HepG2 (cell line): ENCODE results near the gene SBNO1. TPM values are rescaled to one million over a fixed set of nuclear protein-coding genes. Genes with fewer than 3 reads are reported as not detected.

Experiments
- ATF7-NPFF ChIP-seq: sonication (generic); formaldehyde crosslinking; IDR thresholded peaks from 2 replicates; pipeline ENCODE4 v1.8.1; 2023; ENCODE audit warnings: mild to moderate bottlenecking, low read depth, missing genetic modification reagents, moderate library complexity
- FIP1L1 ChIP-seq: fragments of 200-400 bp; formaldehyde crosslinking; IDR thresholded peaks from 2 replicates; pipeline ENCODE4 v1.6.1; 2018; ENCODE audit warnings: low read depth, mild to moderate bottlenecking, low read length, moderate library complexity, borderline replicate concordance; ENCODE audit not compliant: insufficient read depth
- FOXK2 ChIP-seq: fragments of 450-650 bp; IDR thresholded peaks from 2 replicates; pipeline ENCODE4 v1.6.1; 2016
- KLF13 ChIP-seq: sonication (generic); formaldehyde crosslinking; IDR thresholded peaks from 2 replicates; pipeline ENCODE4 v1.4.0; 2020; ENCODE audit warnings: mild to moderate bottlenecking, missing genetic modification reagents
- MIER2 ChIP-seq: IDR thresholded peaks from 2 replicates; pipeline ENCODE4 v1.6.1; 2016; ENCODE audit warnings: missing biosample characterization, missing genetic modification reagents
- SAP130 ChIP-seq: IDR thresholded peaks from 2 replicates; pipeline ENCODE4 v1.6.1; 2016; ENCODE audit warnings: low read depth
- SIN3B ChIP-seq: fragments of 150-350 bp; IDR thresholded peaks from 2 replicates; pipeline ENCODE4 v1.6.1; 2014; ENCODE audit warnings: low read length
- SYNCRIP ChIP-seq: fragments of 200-400 bp; formaldehyde crosslinking; IDR thresholded peaks from 2 replicates; pipeline ENCODE4 v1.6.1; 2018; ENCODE audit warnings: mild to moderate bottlenecking, low read depth, low read length; ENCODE audit not compliant: insufficient read depth
- TCF7L2 ChIP-seq: IDR thresholded peaks from 2 replicates; pipeline ENCODE4 v1.6.1; 2011; ENCODE audit warnings: mild to moderate bottlenecking, low read depth, low read length, moderate library complexity
- ZMAT3 ChIP-seq: sonication (generic); formaldehyde crosslinking; conservative IDR thresholded peaks from 2 replicates; pipeline ENCODE4 v1.7.0; 2021; ENCODE audit warnings: missing genetic modification reagents
- ZNF30 ChIP-seq: sonication (generic); formaldehyde crosslinking; IDR thresholded peaks from 2 replicates; pipeline ENCODE4 v1.5.0; 2020; ENCODE audit warnings: mild to moderate bottlenecking, missing genetic modification reagents
- ZNF430 ChIP-seq: sonication (generic); formaldehyde crosslinking; IDR thresholded peaks from 2 replicates; pipeline ENCODE4 v1.9.0; 2021; ENCODE audit warnings: mild to moderate bottlenecking, missing genetic modification reagents
- ZNF567 ChIP-seq: sonication (generic); formaldehyde crosslinking; IDR thresholded peaks from 2 replicates; pipeline ENCODE4 v1.8.1; 2023; ENCODE audit warnings: mild to moderate bottlenecking, missing genetic modification reagents, borderline replicate concordance
- ZNF589 ChIP-seq: sonication (generic); formaldehyde crosslinking; conservative IDR thresholded peaks from 2 replicates; pipeline ENCODE4 v1.8.0; 2022; ENCODE audit warnings: mild to moderate bottlenecking, moderate library complexity, missing genetic modification reagents
- ZNF879 ChIP-seq: sonication (generic); formaldehyde crosslinking; IDR thresholded peaks from 2 replicates; pipeline ENCODE4 v1.8.1; 2023; ENCODE audit warnings: missing genetic modification reagents
- polyA plus RNA-seq, 8 experiments: library from polyadenylated mRNA; depleted of rRNA in 3 of 8; stranded (reverse) in 7 of 8; unstranded in 1 of 8; fragments of >200 nt; fragmentation: Illumina TruSeq in 4 of 8; extraction: Trizol in 4 of 8; gene quantifications; 2 replicates each; pipeline versions ENCODE4 v1.2.1 to v1.2.3, GENCODE V29; 2011 to 2016; ENCODE audit warnings: low read depth in 4 of 8, missing spikeins in 1 of 8, mixed read lengths in 1 of 8; ENCODE audit not compliant: insufficient read depth in 1 of 8
- total RNA-seq, 5 experiments: library from RNA; depleted of rRNA; stranded (reverse); fragments of >200 nt; fragmentation: Illumina TruSeq; extraction: Trizol; gene quantifications; 2 replicates each; pipeline ENCODE4 v1.2.3, GENCODE V29; 2016; ENCODE audit warnings: low read depth in 1 of 5
- TF ChIP-seq, protein P1 (sequence below): sonication (generic); formaldehyde crosslinking; IDR thresholded peaks from 2 replicates; pipeline ENCODE4 v1.4.0; 2020; ENCODE audit warnings: mild to moderate bottlenecking, missing genetic modification reagents
- TF ChIP-seq, protein P2 (sequence below): sonication (generic); formaldehyde crosslinking; IDR thresholded peaks from 2 replicates; pipeline ENCODE4 v1.8.0; 2022; ENCODE audit warnings: mild to moderate bottlenecking, missing genetic modification reagents, moderate library complexity
- TF ChIP-seq, protein P3 (sequence below): sonication (generic); formaldehyde crosslinking; conservative IDR thresholded peaks from 2 replicates; pipeline ENCODE4 v1.4.0; 2020; ENCODE audit warnings: mild to moderate bottlenecking, missing genetic modification reagents, moderate library complexity
- TF ChIP-seq, protein P4 (sequence below): sonication (generic); formaldehyde crosslinking; IDR thresholded peaks from 2 replicates; pipeline ENCODE4 v1.5.0; 2020; ENCODE audit warnings: missing genetic modification reagents, mild to moderate bottlenecking, borderline replicate concordance
- TF ChIP-seq, protein P5 (sequence below): sonication (generic); formaldehyde crosslinking; IDR thresholded peaks from 2 replicates; pipeline ENCODE4 v1.9.0; 2021; ENCODE audit warnings: missing genetic modification reagents, borderline replicate concordance

Gene SBNO1
- total and polyA plus RNA-seq, 2 of the 13 experiments (the other 11 are each of a cell fraction or from before 2014, with no cell fraction given), result 10.9 to 40.2 TPM

DNA sequence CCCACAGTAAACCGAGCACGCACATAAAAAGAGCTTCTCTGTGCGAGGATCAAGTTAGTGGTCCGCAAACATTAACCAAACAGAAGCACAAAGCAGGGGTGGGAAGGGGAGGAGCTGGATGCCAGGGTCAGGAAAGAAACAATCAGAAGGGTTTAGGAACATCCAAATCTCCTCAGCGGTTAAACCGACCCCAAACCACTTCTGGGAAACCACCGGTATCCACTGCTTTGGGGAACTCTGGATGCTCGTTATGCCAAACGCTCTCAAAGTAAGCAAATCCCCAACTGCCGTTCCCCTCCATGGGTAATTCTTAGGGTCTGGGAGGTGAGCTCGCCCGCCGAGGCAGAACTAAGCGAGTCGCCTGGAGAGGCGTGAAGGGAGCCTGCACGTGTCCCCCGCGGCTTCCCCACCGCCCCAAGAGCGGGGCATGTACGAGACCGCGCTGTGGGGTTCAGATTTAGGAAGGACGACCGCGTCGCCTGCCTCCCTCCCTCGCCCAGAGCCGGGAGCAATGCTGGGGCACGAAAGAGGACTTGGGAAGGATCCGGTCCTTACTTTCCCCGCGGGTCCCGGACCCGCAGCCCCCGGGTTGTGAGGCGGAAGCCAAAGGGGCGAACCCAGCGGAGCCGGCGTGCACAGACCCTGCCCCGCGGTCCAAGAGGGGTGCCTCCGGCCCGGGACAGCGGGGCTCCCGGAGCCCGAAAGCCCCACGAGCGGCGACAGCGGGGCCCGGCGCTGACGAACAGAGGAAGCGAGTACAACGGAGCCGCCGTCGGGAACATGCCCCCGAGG lies 711 bp downstream of the SBNO1 start (continued):
- TF ChIP-seq, protein P1, sequence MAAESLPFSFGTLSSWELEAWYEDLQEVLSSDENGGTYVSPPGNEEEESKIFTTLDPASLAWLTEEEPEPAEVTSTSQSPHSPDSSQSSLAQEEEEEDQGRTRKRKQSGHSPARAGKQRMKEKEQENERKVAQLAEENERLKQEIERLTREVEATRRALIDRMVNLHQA (CRISPR knock-in tag), result no peak
- TF ChIP-seq, protein P2, sequence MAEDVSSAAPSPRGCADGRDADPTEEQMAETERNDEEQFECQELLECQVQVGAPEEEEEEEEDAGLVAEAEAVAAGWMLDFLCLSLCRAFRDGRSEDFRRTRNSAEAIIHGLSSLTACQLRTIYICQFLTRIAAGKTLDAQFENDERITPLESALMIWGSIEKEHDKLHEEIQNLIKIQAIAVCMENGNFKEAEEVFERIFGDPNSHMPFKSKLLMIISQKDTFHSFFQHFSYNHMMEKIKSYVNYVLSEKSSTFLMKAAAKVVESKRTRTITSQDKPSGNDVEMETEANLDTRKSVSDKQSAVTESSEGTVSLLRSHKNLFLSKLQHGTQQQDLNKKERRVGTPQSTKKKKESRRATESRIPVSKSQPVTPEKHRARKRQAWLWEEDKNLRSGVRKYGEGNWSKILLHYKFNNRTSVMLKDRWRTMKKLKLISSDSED (CRISPR knock-in tag), result no peak
- TF ChIP-seq ATF7-NPFF, result no peak
- no peak for TF ChIP-seq SIN3B
- no peak for TF ChIP-seq ZNF430 (CRISPR knock-in tag)
- TF ChIP-seq ZNF879 (CRISPR knock-in tag), result no peak
- no peak for TF ChIP-seq MIER2
- no peak for TF ChIP-seq FIP1L1
- no peak for TF ChIP-seq ZNF567 (CRISPR knock-in tag)
- TF ChIP-seq ZNF589 (CRISPR knock-in tag), result no peak
- no peak; the same call in 1 of the 2 replicates for TF ChIP-seq ZMAT3 (CRISPR knock-in tag)
- TF ChIP-seq FOXK2, result no peak
- TF ChIP-seq, protein P3, sequence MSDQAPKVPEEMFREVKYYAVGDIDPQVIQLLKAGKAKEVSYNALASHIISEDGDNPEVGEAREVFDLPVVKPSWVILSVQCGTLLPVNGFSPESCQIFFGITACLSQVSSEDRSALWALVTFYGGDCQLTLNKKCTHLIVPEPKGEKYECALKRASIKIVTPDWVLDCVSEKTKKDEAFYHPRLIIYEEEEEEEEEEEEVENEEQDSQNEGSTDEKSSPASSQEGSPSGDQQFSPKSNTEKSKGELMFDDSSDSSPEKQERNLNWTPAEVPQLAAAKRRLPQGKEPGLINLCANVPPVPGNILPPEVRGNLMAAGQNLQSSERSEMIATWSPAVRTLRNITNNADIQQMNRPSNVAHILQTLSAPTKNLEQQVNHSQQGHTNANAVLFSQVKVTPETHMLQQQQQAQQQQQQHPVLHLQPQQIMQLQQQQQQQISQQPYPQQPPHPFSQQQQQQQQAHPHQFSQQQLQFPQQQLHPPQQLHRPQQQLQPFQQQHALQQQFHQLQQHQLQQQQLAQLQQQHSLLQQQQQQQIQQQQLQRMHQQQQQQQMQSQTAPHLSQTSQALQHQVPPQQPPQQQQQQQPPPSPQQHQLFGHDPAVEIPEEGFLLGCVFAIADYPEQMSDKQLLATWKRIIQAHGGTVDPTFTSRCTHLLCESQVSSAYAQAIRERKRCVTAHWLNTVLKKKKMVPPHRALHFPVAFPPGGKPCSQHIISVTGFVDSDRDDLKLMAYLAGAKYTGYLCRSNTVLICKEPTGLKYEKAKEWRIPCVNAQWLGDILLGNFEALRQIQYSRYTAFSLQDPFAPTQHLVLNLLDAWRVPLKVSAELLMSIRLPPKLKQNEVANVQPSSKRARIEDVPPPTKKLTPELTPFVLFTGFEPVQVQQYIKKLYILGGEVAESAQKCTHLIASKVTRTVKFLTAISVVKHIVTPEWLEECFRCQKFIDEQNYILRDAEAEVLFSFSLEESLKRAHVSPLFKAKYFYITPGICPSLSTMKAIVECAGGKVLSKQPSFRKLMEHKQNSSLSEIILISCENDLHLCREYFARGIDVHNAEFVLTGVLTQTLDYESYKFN (CRISPR knock-in tag), result no peak
- TF ChIP-seq, protein P4, sequence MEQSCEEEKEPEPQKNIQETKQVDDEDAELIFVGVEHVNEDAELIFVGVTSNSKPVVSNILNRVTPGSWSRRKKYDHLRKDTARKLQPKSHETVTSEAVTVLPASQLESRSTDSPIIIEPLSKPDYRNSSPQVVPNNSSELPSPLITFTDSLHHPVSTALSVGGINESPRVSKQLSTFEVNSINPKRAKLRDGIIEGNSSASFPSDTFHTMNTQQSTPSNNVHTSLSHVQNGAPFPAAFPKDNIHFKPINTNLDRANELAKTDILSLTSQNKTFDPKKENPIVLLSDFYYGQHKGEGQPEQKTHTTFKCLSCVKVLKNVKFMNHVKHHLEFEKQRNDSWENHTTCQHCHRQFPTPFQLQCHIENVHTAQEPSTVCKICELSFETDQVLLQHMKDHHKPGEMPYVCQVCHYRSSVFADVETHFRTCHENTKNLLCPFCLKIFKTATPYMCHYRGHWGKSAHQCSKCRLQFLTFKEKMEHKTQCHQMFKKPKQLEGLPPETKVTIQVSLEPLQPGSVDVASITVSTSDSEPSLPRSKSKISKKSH (CRISPR knock-in tag), result no peak
- TF ChIP-seq ZNF30 (CRISPR knock-in tag), result no peak
- TF ChIP-seq TCF7L2, result no peak
- TF ChIP-seq SYNCRIP, result no peak
- TF ChIP-seq, protein P5, sequence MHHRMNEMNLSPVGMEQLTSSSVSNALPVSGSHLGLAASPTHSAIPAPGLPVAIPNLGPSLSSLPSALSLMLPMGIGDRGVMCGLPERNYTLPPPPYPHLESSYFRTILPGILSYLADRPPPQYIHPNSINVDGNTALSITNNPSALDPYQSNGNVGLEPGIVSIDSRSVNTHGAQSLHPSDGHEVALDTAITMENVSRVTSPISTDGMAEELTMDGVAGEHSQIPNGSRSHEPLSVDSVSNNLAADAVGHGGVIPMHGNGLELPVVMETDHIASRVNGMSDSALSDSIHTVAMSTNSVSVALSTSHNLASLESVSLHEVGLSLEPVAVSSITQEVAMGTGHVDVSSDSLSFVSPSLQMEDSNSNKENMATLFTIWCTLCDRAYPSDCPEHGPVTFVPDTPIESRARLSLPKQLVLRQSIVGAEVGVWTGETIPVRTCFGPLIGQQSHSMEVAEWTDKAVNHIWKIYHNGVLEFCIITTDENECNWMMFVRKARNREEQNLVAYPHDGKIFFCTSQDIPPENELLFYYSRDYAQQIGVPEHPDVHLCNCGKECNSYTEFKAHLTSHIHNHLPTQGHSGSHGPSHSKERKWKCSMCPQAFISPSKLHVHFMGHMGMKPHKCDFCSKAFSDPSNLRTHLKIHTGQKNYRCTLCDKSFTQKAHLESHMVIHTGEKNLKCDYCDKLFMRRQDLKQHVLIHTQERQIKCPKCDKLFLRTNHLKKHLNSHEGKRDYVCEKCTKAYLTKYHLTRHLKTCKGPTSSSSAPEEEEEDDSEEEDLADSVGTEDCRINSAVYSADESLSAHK (CRISPR knock-in tag), result no peak
- TF ChIP-seq KLF13 (CRISPR knock-in tag), result no peak
- TF ChIP-seq SAP130 (CRISPR knock-in tag), result peak; percentile 68
